Stimulated activated CD8-positive, alpha-beta memory T cell treated with anti-CD3 and anti-CD28 coated beads, Interleukin-4, amount 100 ng/mL, for 24 hours (primary cell): ENCODE data around the gene SIGLEC1.

Experiments used
- DNase-seq: peaks from one replicate; pipeline ENCODE4 v3.0.0-alpha.2; 2020; ENCODE audit warnings: low read depth

SIGLEC1 gene

GRCh38 chr20:3728876-3729275 is 16.5 kb upstream of the SIGLEC1 start:
- DNase-seq, result no peak

- DNase-seq, result no peak
Observed at GRCh38 chr20:3728354-3728753, 16.0 kb upstream of the SIGLEC1 start.

GRCh38 chr20:3727401-3728021 is 15.1 kb upstream of the SIGLEC1 start:
- DNase-seq, result no peak

GRCh38 chr20:3724356-3724755 is 12.0 kb upstream of the SIGLEC1 start:
- no peak for DNase-seq

GRCh38 chr20:3723284-3723683 is 10.9 kb upstream of the SIGLEC1 start:
- no peak for DNase-seq

GRCh38 chr20:3721912-3722311 is 9.5 kb upstream of the SIGLEC1 start:
- no peak for DNase-seq

- no peak for DNase-seq
Observed at GRCh38 chr20:3720626-3721025, 8.2 kb upstream of the SIGLEC1 start.

GRCh38 chr20:3720068-3720467 is 7.7 kb upstream of the SIGLEC1 start:
- DNase-seq, result no peak

- no peak for DNase-seq
Observed at GRCh38 chr20:3719046-3719445, 6.6 kb upstream of the SIGLEC1 start.

- peak; percentile 14 for DNase-seq
Observed at GRCh38 chr20:3716195-3716834, 3.9 kb upstream of the SIGLEC1 start.

GRCh38 chr20:3714092-3714491 is 1.7 kb upstream of the SIGLEC1 start:
- DNase-seq, result no peak

- DNase-seq, result no peak
Observed at GRCh38 chr20:3711484-3711941, 887 bp downstream of the SIGLEC1 start.

GRCh38 chr20:3710703-3711483 is 1.5 kb downstream of the SIGLEC1 start:
- peak; percentile 73 for DNase-seq

- no peak for DNase-seq
Observed at GRCh38 chr20:3710011-3710466, 2.4 kb downstream of the SIGLEC1 start.

- DNase-seq, result no peak
Observed at GRCh38 chr20:3707508-3707899, 4.9 kb downstream of the SIGLEC1 start.

GRCh38 chr20:3706774-3707507 is 5.5 kb downstream of the SIGLEC1 start:
- DNase-seq, result no peak

- DNase-seq, result no peak
Observed at GRCh38 chr20:3705970-3706739, 6.2 kb downstream of the SIGLEC1 start.

- DNase-seq, result no peak
Observed at GRCh38 chr20:3705491-3705969, 6.9 kb downstream of the SIGLEC1 start.

- no peak for DNase-seq
Observed at GRCh38 chr20:3704087-3704486, 8.3 kb downstream of the SIGLEC1 start.

- DNase-seq, result no peak
Observed at GRCh38 chr20:3702611-3703391, 9.6 kb downstream of the SIGLEC1 start.
